HG03521 (cell line): ENCODE data around the gene LRRC4C.

Experiments used
- ATAC-seq: cut with Tn5 transposase; IDR thresholded peaks from one replicate; pipeline ENCODE4 v1.9.1; 2021; ENCODE audit warnings: mild to moderate bottlenecking, moderate library complexity; ENCODE audit not compliant: unreplicated experiment

The LRRC4C gene

GRCh38 chr11:40306938-40307548, 1152.4 kb downstream of the LRRC4C start:
- ATAC-seq: no peak

GRCh38 chr11:40302669-40303068, 1156.8 kb downstream of the LRRC4C start:
- ATAC-seq: no peak

- ATAC-seq: no peak
Measured at GRCh38 chr11:40295466-40295865, 1164.0 kb downstream of the LRRC4C start.

- ATAC-seq: no peak
Measured at GRCh38 chr11:40294741-40295140, 1164.7 kb downstream of the LRRC4C start.

- no peak for ATAC-seq
Measured at GRCh38 chr11:40294349-40294735, 1165.1 kb downstream of the LRRC4C start.

- peak; percentile 91 for ATAC-seq
Measured at GRCh38 chr11:40293655-40294348, 1165.7 kb downstream of the LRRC4C start.

GRCh38 chr11:40292721-40293508, 1166.5 kb downstream of the LRRC4C start:
- ATAC-seq: no peak

- ATAC-seq: no peak
Measured at GRCh38 chr11:40291741-40292140, 1167.7 kb downstream of the LRRC4C start.

GRCh38 chr11:40291329-40291728, 1168.1 kb downstream of the LRRC4C start:
- no peak for ATAC-seq

- no peak for ATAC-seq
Measured at GRCh38 chr11:40290171-40290631, 1169.3 kb downstream of the LRRC4C start.

GRCh38 chr11:40289370-40289769, 1170.1 kb downstream of the LRRC4C start:
- no peak for ATAC-seq

- no peak for ATAC-seq
Measured at GRCh38 chr11:40287916-40288803, 1171.3 kb downstream of the LRRC4C start.

GRCh38 chr11:40286137-40286536, 1173.3 kb downstream of the LRRC4C start:
- ATAC-seq: no peak

GRCh38 chr11:40285558-40285957, 1173.9 kb downstream of the LRRC4C start:
- no peak for ATAC-seq

GRCh38 chr11:40281052-40281580, 1178.3 kb downstream of the LRRC4C start:
- no peak for ATAC-seq

- no peak for ATAC-seq
Measured at GRCh38 chr11:40280159-40281051, 1179.0 kb downstream of the LRRC4C start.

GRCh38 chr11:40276960-40277359, 1182.5 kb downstream of the LRRC4C start:
- no peak for ATAC-seq

GRCh38 chr11:40274017-40274416, 1185.4 kb downstream of the LRRC4C start:
- ATAC-seq: no peak

- ATAC-seq: no peak
Measured at GRCh38 chr11:40273192-40273732, 1186.2 kb downstream of the LRRC4C start.
